K562 (cell line): ENCODE measurements around the gene MYO6. TPM values are rescaled to one million over a fixed set of nuclear protein-coding genes. Genes with fewer than 3 reads are reported as not detected.

Experiments
- COPS2 ChIP-seq: fragments of 450-650 bp; conservative IDR thresholded peaks from 2 replicates; pipeline ENCODE4 v1.6.1; 2016; ENCODE audit warnings: mild to moderate bottlenecking, moderate library complexity
- POLR3A ChIP-seq: IDR thresholded peaks from 2 replicates; pipeline ENCODE4 v1.6.1; 2011; ENCODE audit warnings: borderline replicate concordance, mild to moderate bottlenecking, moderate library complexity; ENCODE audit not compliant: insufficient read length, insufficient read depth; ENCODE audit errors: extremely low read depth
- SMAD2 ChIP-seq: fragments of 150-350 bp; IDR thresholded peaks from 2 replicates; pipeline ENCODE4 v1.6.1; 2014; ENCODE audit warnings: low read depth, mild to moderate bottlenecking, low read length
- TBL1XR1 ChIP-seq, 2 experiments: IDR thresholded peaks; 2 replicates each; pipeline ENCODE4 v1.6.1; 2012; ENCODE audit warnings: improper control_type of control experiment in 2 of 2, low read length in 2 of 2, mild to moderate bottlenecking in 1 of 2
- ZNF449 ChIP-seq: fragments of 250-450 bp; sonication (Bioruptor Pico); IDR thresholded peaks from 2 replicates; pipeline ENCODE4 v1.8.0; 2022; ENCODE audit warnings: moderate library complexity, mild to moderate bottlenecking, inconsistent platforms
- ZNF584 ChIP-seq: fragments of 200-800 bp; sonication (Bioruptor generic); IDR thresholded peaks from 2 replicates; pipeline ENCODE4 v1.6.1; 2016; ENCODE audit warnings: low read depth, mild to moderate bottlenecking, missing genetic modification characterization, missing compliant biosample characterization
- ZNF609 ChIP-seq: sonication (generic); formaldehyde crosslinking; IDR thresholded peaks from 2 replicates; pipeline ENCODE4 v1.8.1; 2023; ENCODE audit warnings: missing genetic modification reagents, mild to moderate bottlenecking, borderline replicate concordance
- polyA plus RNA-seq, 8 experiments: library from polyadenylated mRNA; depleted of rRNA in 4 of 8; stranded (reverse) in 5 of 8; unstranded in 3 of 8; fragments of >200 nt; fragmentation: Nextera tagmentation in 2 of 8; fragmentation: Illumina TruSeq in 1 of 8; extraction: Ambion mirVana in 2 of 8; extraction: Trizol in 1 of 8; gene quantifications; 2 replicates each; pipeline versions ENCODE4 v1.2.1 to v1.2.3, GENCODE V29; 2011 to 2014; ENCODE audit warnings: inconsistent platforms in 1 of 8, missing spikeins in 1 of 8
- total RNA-seq, 7 experiments: library from RNA; depleted of rRNA in 6 of 7; stranded (reverse); fragments of >200 nt in 6 of 7; fragmentation: Illumina TruSeq in 2 of 7; extraction: Trizol in 2 of 7; gene quantifications; 2 replicates each; pipeline versions ENCODE4 v1.2.1 to v1.2.3, GENCODE V29; 2011 to 2021; ENCODE audit warnings: low replicate concordance in 1 of 7

MYO6 gene
- total and polyA plus RNA-seq, 9 of the 15 experiments (the other 6 are each of a cell fraction or from before 2014, with no cell fraction given), result 1.3 to 5.5 (median 2.7) TPM

- TF ChIP-seq ZNF609 (no peak), POLR3A (no peak), COPS2 (no peak), ZNF584 (no peak), SMAD2 (no peak), TBL1XR1 (IDR thresholded peaks at IDR 0.05; ENCODE audit: low read length in 2 of 2) (no peak), ZNF449 (CRISPR knock-in tag) (no peak)
Measured at GRCh38 chr6:75876152-75876551, 127.1 kb downstream of the MYO6 start (continued).
